ENCODE data around the gene DPY19L1. TPM values are rescaled to one million over a fixed set of nuclear protein-coding genes. Genes with fewer than 3 reads are reported as not detected.

DPY19L1 gene
- total RNA-seq, 1 experiment from 2014 or later, result 14.3 TPM

- Histone ChIP-seq H3K27ac (ENCODE audit: insufficient read length, low read depth, low read length) (no peak overlapping the region), H4K8ac (replicated peaks; ENCODE audit: insufficient read length, low read depth, low read length) (no peak overlapping the region), H3K27me3 (ENCODE audit: insufficient read depth, low read length) (no peaks in the 10 kb centered on the region), H3K79me2 (ENCODE audit: insufficient read depth, low read length) (no peaks in the 10 kb centered on the region), H3K14ac (ENCODE audit: insufficient read depth, low read length) (no peak overlapping the region), H3K23ac (ENCODE audit: insufficient read length, low read depth, low read length) (no peak overlapping the region), H2BK20ac (ENCODE audit: low read depth, low read length, poor library complexity, severe bottlenecking) (no peak overlapping the region), H3T11ph (ENCODE audit: low read length) (no peak overlapping the region), H3K4me2 (ENCODE audit: insufficient read depth, insufficient read length, low read length) (no peak overlapping the region), H2BK12ac (ENCODE audit: insufficient read length, low read depth, low read length) (no peak overlapping the region), H3K4ac (ENCODE audit: low read depth, low read length) (no peak overlapping the region), H3K79me1 (ENCODE audit: insufficient read depth, low read depth, low read length, poor library complexity, severe bottlenecking) (no peaks in the 10 kb centered on the region), H4K20me1 (ENCODE audit: control insufficient read depth, insufficient read depth, insufficient read length) (no peaks in the 10 kb centered on the region), H2BK120ac (ENCODE audit: low read depth, low read length, poor library complexity, severe bottlenecking) (no peak overlapping the region), H3K18ac (ENCODE audit: insufficient read length, low read depth, low read length) (no peak overlapping the region), H3K9me3 (ENCODE audit: control insufficient read depth, low read depth, low read length) (no peaks in the 10 kb centered on the region), H4K5ac (ENCODE audit: insufficient read length, low read depth, low read length) (no peak overlapping the region), H2AFZ (ENCODE audit: low read length) (no peak overlapping the region), H2AK5ac (ENCODE audit: insufficient read length, low read length) (no peak overlapping the region), H4K91ac (ENCODE audit: insufficient read length, low read depth, low read length) (no peak overlapping the region), H3K56ac (ENCODE audit: insufficient read length, low read depth, low read length) (no peak overlapping the region), H2BK5ac (ENCODE audit: insufficient read length, low read length) (no peak overlapping the region), H3K9ac (ENCODE audit: extremely low read depth, insufficient read length, low read length) (no peak overlapping the region), H3K23me2 (ENCODE audit: insufficient read length, low read depth, low read length, poor library complexity, severe bottlenecking) (peaks cover 8% of the 10 kb centered on the region), H2BK15ac (ENCODE audit: low read depth, low read length) (no peak overlapping the region), H3K4me1 (ENCODE audit: insufficient read depth, low read length) (no peaks in the 10 kb centered on the region)
- H3K27ac Mint-ChIP-seq, result no peak overlapping the region
- no peak for DNase-seq
- no peak for TF ChIP-seq CTCF (conservative IDR thresholded peaks at IDR 0.05)
- H3K36me3 Mint-ChIP-seq (ENCODE audit: insufficient read depth in 1 of 3, low read depth in 3 of 3), result no peaks in the 10 kb centered on the region
- H3K27me3 Mint-ChIP-seq (ENCODE audit: low read depth), result peaks cover 8% of the 10 kb centered on the region
- H3K4me1 Mint-ChIP-seq, result peaks cover 14 to 15% of the 10 kb centered on the region in 2 experiments
- H3K9me3 Mint-ChIP-seq, result no peaks in the 10 kb centered on the region
- no peak overlapping the region for H3K4me3 Mint-ChIP-seq
Measured at GRCh38 chr7:35040906-35041305, 3.6 kb upstream of the DPY19L1 start.

All from H9 (cell line).